Stimulated activated naive CD4-positive, alpha-beta T cell treated with Interleukin-2 at 50 U/mL for 16 hours (primary cell): ENCODE results near the gene CTCFL.
"Not testable (repeated sequence)": the region's sequence is repeated elsewhere in the genome, so short reads cannot be mapped to it uniquely, and the experiment has no call there.

ENCODE experiments used
- DNase-seq: peaks from one replicate; lab custom pipeline; 2025; lab: John Stamatoyannopoulos, UW

Gene CTCFL

DNA sequence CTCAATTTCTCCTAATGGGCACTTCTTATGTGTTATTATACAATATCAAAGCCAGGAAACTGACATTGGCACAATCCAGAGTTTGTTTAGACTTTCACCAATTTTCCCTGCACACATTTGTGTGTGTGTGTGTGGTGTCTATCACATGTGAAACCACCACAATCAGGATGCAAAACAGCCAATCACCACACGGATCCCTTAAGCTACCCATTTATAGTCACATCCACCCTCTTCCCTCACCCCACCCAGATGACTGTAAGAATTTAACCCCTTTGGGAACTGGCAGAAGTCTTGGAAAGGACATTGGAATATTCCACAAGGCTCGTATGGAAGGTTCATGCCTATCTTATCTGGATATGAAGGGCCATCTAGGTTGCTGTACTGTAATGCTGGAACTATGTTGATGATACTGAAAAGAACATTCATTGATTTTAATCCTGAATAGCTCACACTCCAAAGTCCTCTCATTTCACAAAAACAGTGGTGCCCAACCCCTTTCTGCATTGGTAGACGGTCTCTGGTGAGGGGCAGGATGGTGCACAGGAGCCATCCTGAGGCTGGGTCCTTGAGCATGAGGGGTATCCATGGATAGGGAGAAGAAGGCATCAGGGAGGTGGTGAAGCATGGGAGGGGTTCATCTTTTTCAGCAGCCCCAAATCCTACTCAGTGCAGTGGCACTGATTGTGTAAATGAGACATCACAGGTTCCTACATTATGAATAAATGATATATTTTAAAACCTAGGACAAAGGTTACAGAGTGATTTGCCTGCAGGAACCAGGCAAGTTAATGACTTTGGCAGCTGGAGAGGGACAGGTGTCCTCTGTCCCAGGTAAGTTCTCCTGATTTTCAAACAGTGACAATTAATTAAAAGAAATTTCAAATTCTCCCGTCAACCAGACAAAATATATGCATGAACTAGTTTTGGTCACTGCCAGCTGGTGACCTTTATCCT is 12.1 kb upstream of the CTCFL start:
- no peak for DNase-seq

DNA sequence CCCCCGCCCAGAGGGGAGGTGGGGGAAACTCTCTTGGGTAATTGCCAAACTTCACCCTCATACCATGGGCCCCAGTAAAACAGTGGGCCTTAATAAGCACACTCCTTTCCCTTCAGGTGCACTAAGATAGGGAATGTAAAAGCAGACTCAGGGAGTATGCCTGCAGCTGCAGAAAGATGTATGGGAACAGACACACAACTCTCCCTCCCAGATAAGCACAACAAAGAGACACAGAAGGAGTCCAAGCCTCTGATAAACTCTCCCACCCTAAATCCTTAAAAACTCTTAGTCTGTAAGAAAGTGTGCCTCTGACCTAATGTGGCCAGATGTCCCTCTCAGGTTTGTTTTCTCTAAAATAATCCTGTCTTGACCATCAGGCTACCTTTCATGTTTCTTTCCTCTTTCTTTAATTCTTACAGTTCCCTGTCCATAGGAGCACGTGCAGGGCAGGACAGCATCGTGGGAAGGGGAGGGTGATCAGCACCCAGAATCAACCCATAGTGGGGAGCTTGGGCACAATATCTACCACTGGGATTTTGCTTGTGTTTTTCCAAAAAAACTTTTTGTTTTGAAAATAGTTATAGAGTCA is 11.3 kb upstream of the CTCFL start:
- no peak for DNase-seq

DNA sequence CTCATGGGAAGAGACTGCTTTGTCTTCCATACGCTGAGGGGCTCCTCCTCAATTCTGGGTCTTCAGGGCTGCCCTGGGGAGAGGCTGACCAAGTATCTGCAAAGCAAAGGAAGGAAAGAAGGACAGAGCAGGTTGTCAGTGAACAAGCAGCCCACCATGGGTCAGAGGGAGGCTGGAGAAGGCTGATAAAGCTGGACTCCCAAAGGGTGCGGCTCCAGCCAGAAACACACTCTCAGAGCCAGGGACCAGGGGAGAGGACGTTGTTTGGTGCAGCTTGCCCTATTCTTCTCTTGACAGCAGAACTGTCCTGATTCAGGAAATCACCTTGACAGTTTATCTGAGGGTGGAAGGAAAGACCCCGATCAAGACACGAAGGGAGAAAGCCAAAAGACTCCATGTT is 10.4 kb upstream of the CTCFL start:
- no peak for DNase-seq

DNA sequence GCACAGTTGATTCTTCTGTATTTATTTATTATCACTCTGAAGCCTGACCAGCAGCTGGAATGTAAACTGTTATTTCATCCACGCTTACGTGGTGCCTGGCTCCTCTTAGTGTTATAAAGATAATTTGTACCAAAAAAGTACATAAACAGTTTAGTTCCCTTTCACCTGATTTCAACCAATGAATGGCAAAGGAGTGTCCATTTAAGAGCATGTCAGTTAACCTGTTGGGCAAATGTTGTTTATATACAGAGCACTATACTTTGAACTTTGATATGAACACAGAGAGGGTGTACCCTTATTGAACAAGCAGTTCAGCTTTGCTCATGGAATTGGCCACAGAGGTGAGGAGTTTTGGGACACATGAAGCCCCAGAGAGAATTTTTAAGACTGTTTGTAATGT is 7.2 kb upstream of the CTCFL start:
- no peak for DNase-seq

DNA sequence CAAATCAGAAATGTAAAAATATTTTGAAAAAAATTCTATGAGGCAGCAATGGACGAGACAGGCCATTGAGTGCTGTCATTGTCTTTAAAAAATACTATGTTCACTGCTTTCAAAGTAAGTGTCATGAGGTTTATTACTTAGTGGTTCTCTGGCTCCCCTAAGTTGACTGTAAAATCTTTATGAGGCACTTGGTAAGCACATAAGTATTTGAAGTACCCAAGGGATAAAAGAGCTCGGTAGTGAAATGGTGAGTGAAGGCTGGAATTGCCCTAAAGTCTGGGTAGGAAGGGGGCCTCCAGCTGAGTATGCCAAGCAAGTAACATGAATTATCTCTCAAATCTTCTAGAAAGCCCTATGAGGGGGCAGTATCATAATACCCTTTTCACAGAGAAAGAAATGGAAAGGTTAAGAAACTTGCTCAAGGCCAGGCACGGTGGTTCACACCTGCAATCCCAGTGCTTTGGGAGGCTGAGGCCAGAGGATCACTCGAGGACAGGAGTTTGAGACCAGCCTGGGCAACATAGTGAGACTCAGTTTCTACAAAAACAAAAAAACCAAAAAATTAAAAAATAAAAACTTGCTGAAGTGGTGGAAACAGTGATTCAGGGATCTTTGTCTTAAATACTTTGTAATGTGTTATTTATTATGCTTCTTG is 5.5 kb upstream of the CTCFL start:
- DNase-seq: no peak

DNA sequence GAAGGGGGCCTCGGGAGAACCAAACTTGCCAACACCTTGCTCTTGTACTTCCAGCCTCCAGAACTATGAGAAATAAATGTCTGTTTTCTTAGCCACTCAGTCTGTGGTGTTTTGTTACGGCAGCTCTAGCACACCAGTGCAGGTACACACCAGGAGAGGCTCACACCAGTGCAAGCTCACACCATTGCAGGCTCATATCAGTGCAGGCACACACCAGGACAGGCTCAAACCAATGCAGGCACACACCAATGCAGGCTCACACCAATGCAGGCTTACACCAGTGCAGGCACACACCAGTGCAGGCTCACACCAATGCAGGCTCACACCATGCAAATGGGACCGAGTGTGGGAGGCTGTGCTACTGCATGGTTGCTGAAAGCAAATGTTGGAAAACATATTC is 4.9 kb upstream of the CTCFL start:
- DNase-seq: no peak

DNA sequence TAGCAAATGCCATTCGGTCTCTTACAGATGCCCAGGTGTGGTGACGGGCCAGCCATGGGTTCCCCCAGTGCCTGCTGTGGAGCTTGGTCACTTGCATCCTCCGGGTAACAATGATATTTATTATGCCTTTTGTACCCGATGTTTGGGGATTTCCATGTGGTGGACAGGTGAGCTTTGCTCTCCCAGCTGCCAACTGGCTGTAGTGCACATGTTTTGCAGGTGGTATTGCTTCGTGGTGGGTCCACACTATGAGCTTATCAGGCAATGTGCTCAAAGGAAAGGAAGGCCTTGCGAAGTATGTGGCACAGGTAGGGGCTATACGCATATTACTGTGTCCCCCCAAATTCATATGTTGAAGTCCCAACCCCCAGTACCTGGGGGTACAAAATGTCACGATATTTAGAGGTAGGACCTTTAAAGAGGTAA is 4.2 kb upstream of the CTCFL start:
- DNase-seq: no peak

DNA sequence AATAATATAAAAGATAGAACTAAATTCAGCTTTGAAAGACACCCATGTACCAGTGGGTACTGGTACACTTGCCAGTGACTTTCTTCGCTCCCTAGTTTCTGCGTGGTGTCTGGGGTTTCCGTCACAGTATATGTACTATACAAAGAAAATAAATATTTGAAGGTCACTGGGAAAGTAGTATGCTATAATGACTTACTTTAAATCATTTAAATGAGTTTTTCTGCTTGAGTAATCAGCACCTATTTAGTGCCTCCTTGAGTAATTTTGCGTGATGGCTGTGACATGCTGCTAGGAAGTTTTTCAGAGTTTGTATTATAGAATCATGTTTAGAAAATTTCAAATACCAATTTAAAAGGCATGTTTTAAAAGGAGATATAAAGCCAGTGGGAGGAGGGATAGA is 3.2 kb upstream of the CTCFL start:
- no peak for DNase-seq

DNA sequence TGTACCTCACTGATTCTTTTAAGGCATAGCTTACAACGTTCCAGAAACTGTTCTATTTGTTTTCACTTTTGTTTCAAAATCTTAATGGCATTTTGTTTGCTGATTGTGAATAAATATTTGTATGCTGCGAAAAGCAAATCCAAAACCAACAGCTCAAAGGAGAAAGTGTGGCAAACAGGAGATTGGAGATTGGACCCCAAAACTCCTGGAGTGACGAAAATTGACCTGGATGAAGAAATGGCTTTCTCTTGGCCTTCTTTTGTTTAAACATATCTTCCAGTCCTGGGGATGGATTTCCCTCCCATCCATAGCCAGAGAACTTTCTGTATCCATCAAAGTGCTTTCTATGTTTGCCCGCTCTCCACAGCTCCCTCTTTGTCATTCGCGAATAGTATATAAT is 2.8 kb upstream of the CTCFL start:
- DNase-seq: no peak

DNA sequence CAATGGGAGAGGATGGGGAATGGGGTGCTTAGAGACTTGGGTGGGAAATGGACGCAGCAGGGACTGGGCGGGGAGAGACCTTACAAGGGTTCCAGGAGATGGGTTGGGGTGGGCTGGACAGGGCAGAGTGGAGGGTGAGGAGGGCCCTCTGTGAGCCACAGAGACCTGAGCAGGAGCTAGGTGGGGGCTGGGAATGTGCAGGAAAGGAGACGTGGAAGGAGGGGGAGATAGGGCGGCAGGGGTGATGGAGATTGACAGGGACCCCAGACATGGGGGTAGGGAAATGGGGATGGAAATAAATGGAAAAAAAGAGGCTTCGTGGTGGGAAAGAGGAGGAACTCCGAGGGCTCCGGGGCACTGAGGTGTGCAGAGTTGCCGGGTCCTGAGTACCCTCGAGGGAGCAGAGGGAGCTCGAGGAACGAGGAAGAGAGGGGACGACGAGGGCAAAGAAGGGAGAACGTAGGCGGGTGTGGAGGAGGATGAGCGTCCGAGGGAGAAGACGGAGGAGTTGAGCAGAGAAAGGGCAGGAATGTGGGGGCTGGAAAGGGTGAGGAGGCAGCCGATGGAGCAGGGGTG is 2.0 kb upstream of the CTCFL start:
- DNase-seq: no peak

DNA sequence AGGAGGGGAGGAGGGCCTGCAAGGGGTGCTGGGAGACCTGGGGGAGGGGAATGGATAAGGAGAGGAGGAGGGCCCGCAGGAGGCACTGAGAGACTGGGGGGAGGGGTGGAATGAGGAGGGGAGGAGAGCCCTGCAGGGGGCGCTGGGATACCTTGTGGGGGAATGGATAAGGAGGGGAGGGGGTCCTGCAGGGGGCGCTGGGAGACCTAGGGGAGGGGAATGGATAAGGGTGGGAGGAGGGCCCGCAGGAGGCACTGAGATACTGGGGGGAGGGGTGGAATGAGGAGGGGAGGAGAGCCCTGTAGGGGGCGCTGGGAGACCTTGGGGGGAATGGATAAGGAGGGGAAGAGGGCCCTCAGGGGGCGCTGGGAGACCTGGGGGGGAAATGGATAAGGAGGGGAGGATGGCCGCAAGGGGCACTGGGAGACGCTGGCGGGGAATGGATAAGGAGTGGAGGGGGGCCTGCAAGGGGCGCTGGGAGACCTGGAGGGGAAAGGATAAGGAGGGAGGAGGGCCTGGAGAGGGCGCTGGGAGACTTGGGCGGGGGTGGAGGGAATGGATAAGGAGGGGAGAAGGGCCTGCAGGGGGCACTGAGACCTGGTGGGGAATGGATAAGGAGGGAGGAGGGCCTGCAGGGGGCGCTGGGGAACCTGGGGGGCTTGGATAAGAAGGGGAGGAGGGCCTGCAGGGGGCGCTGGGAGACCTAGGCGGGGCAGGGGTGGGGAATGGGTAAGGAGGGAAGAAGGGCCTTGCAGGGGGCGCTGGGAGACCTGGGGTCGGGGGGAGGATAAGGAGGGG is 1.3 kb upstream of the CTCFL start:
- no peak for DNase-seq

DNA sequence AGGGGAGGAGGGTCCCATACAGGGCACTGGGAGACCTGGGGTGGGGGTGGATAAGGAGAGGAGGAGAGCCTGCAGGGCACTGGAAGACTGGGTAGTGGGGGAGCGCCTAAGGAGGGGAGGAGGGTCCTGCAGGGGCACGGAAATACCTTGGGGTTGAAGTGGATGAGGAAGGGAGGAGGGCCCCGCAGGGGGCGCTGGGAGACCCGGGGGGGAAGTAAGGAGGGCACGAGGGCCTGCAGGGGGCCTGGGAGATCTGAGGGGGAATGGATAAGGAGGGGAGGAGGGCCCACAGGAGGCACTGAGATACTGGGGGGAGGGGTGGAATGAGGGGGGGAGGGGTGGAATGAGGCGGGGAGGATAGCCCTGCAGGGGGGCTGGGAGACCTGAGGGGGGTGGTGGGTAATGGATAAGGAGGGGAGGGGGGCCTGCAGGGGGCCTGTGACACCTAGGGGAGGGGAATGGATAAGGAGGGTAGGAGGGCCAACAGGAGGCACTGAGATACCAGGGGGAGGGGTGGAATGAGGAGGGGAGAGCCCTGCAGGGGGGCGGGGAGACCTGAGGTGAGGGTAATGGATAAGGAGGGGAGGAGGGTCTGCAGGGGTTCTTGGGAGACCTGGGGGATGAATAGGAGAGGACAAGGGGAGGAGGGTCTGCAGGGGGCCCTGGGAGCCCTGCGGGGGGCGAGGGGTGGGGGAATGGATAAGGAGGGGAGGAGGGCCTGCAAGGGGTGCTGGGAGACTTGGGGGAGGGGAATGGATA is 567 bp upstream of the CTCFL start:
- no peak for DNase-seq

DNA sequence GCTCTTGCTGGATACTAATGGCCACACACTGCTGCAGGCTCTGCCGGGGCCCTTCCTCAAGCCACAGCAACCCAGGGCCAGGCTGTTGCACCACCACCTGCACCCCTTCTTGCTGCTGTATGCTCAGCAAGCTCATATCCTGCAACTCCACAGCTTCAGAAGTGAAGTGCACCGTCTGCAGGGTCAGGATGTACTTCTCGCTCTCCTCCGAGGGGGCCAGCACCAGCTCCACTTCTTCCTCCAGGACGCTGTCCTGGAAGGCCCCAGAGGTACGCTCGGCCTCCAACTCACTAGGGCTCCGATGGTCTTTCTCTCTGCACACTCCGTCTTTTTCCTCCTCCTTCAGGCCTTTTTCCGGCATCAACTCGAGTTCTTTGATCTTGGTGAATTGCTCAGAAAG is 1.2 kb downstream of the CTCFL start:
- no peak for DNase-seq

DNA sequence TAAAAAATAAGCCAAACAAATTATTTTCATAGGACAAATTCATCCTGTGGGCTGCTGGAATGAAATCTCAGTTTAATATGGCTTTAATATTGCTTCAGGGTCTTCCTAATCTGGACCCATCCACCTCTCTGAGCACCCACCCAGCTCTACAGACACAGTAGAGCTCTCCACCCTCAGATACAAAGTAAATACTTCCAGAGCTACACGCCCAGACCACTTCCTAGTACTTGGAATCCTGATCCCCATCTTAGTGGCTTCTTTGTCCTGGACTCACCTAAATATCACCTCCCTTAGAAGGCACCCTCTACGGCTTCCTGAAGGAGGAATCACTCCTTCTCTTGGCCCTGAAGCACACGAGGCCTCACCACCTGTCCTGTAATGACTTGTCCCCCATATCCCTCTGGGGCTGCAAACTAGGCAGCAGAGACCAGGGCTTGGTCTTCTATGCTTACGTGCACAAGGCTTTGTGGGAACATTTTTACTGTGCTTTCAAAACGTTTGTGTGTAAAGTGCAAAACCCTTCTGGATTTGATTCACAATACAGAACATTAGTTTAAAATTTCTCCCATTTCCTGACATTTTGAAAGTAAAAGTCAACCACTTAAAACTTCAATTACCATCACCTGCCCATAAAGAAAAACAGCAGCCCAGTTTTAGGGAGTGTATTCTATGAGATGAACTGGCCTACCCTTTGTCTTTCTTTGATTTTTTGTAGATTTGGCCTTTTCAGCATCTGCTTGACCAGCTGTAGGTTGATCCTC is 2.4 kb downstream of the CTCFL start:
- no peak for DNase-seq

DNA sequence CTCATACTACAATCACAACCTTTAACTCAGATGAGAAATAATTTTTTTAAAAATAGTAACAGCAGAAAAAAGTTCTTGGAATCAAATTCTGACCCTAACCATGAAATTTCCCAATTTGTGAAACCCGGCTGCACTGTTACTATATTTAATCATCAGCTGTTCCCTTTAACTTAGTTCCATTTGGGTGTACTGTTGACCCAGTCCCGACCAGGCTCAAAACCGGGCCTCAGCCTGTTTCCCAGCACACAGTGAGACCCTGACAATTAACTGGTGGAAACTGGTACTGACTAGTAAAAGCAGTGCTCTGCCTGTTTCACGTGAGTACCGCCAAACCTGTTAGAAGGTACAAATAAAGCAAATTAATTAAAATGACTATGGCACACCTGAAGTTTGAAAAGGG is 7.0 kb downstream of the CTCFL start:
- DNase-seq: no peak

DNA sequence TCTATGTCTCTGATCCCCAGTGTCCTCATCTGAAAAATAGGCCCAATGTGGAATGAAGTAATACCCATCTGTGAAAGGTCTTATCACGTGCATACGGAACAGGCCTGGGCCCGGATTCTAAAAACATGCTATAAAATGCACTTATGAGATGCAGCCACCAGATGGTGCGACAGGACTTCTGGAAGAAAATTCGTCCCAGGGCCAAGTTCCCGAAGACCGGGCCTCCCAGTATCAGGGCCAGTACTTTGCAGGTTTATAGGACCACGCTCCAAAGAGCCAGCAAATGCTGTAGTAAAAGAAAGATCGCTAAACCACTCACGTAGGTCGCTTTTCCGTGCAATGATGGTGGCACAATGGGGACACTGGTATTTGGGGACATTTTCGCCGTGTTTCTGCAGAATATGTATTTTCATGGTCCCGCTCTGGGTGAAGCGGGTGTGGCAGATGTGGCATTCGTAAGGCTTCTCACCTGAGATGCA is 10.6 kb downstream of the CTCFL start:
- no peak for DNase-seq

DNA sequence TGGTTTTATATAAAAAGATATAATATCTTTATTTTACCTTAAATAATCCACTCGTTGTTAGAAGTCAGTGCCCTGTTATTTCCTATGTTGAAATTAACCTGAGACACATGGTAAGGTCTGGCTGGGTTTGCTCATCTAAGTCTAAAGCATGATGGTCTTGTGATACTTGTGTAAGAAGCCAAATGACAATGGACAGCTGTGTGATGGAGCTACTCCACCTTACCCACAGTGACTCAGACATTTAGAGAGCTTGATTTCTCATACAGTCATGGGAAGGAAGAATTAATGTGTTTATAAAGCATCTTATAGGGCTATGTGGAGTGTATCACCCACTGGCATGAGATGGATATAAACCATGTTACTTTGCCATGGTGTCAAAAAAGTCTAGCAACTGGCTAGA is 11.7 kb downstream of the CTCFL start:
- DNase-seq: no peak

DNA sequence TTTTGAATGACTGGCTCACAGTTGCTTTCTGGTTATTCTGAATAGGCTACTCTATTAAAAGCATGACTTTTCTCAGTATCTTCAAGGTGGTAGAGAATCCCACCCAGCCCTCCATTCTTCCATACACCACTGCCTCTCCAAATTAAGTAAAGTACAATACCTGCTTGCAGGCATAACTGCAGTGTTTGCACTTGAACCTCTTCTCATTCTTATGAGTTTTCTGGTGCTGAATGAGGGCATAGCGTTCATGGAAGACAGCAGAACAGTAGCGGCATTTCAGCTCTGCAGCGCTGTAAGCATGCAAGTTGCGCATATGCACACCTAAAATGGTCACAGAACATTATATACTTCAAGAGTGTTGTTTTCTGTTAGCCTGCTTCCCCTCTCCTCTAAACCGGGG is 12.5 kb downstream of the CTCFL start:
- no peak for DNase-seq

DNA sequence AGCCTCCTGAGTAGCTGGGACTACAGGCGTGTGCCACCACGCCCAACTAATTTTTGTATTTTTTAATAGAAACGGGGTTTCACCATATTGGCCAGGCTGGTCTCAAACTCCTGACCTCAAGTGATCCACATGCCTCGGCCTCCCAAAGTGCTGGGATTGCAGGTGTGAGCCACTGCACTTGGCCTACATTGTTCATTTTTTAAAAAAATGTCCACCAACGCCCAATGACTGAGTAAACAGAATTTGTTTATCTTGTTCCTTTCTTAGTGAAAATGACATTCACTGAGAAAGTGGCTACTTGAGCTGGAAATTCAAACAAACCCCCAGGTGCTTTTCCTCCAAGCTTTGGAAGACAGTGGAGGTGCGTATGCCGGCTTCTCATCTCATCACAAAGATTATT is 13.2 kb downstream of the CTCFL start:
- DNase-seq: not testable (repeated sequence)

DNA sequence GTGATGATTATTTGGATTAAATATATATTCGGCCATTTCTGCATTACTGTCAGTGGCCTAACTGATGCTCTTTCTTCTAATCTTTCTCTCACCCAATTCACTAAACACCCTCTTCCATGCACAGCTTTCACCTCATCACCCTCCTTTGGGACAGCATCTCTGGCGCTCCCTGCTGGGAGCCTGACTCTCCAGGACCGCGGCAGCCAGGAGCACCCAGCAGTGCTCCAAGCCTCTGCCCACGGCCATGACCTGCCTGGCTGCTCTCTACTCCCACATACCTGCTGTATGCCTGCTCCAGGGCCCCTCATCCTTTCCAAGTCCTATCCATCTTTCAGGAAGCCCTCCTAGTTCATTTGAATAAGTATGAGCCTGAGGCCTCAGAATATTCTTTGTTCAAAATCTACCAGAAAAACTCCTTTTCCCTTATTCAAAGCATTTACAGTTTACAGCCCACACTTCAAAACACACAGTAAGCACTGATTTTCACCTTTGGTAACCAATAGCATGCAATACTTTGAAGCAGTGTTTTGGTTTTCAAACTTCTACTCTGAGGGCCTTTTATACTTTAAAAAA is 15.2 kb downstream of the CTCFL start:
- DNase-seq: no peak
